ENCODE measurements around the gene MAN2B2. TPM values are rescaled to one million over a fixed set of nuclear protein-coding genes. Genes with fewer than 3 reads are reported as not detected.

MAN2B2 gene
- total RNA-seq, 1 donor from 2014 or later, result 41.5 TPM

DNA sequence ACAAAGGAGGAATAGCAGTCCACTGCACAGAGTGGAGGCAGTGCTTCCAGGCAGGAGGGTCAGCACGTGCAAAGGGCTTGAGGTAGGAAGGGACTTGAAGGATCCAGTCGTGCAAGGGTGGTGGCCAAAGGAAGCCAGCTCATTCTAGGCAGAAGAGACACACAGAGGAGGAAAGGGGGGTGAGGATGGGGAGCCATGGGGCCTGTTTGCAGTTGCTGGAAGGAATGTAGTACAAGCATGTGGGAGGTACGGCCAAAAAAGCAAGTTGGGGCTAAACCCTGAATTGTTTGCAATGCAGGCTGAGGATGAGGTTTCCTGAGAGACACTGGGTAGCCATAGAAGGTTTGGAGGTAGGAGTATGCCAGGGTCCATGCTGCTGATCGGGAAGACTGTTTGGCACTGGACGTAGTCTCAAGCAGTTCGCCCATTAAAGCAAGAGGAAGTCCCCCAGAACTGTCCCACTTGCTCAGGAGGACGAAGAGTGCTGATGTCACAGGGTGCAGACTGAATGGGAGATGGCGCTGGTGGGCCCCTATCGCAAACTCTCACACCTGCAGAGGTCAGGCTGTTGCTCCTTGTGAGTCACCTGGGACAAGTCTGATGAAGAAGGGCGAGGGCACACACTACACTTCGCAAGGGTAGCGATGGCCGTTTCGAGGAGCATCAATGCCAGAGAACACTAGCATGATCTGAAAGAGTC lies 9.1 kb upstream of the MAN2B2 start:
- no peak for ATAC-seq
- DNase-seq (ENCODE audit: low spot score), result no peak

DNA sequence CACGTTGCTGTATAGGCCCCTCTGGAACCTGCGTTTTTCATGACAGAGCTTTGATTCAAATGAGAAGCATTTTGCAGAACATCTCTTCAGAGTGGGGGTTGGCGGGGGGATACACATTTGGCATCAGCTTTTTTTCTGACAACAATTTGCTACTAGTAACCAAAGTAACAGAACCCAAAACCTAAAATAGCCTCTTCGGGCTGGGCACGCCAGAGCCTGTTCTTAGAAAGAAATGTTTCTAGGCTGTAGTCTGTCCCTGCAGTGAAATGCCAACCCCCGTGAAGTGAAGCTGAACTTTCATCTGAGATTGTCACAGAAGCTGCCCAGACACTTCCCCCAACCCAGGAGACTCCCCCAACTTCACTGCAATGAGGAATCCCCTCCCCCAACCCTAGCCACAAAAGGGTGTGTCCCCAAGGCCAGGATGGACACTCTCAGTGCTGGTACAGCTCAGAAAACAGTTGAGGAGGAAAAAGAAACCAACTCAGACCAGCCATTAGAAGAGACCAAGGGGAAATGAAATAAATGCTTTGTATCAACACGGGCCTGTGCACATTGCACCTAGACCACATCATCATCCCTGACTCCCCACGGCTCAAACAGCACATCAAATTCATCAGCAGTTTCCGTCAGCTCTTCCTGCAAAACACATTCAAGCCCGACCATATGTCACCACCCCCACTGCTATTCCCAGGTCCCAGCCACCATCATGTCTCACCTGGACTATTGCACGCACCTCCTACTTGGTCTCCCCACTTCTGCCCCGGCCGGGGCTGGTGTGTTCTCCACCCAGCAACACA lies 8.4 kb upstream of the MAN2B2 start:
- DNase-seq (ENCODE audit: low spot score), result no peak
- no peak for ATAC-seq

DNA sequence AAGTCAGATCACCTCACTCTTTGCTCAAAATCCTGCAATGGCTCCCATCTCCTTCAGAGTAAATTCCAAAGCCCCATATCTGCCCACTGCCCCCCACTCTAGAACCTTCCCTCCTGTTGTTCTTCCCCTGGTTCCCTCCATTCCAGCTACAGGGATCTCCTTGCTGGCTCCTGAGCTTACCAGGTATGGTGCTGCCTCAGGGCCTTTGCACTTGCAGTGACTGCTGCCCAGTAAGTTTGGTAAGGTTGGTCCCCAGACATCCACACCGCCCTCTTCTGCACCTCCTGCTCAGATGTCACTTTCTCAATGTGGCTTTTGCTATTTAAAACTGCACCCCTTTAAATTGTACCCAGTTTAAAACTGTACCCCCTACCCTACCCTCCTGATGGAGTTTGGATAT lies 7.8 kb upstream of the MAN2B2 start:
- ATAC-seq, result no peak
- no peak for DNase-seq (ENCODE audit: low spot score)

DNA sequence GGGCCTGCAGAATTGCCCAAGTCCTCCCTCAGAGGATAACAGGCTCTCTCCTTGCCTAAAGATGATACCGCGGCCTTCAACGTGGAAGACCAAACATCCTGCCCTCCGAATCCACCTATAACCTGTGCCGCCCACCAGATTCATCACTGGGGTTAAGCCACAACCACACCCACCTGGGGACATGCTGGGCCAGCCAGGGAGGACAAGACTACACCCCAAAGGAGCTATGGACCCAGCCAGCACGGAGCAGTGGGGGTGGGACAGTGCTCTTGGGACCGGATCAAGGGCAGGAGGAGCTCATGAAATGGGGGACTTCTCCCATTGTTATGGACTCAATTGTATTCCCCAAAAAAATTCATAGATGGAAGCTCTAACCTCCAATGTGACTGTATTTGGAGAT lies 6.8 kb upstream of the MAN2B2 start:
- ATAC-seq, result no peak
- no peak for DNase-seq (ENCODE audit: low spot score)

DNA sequence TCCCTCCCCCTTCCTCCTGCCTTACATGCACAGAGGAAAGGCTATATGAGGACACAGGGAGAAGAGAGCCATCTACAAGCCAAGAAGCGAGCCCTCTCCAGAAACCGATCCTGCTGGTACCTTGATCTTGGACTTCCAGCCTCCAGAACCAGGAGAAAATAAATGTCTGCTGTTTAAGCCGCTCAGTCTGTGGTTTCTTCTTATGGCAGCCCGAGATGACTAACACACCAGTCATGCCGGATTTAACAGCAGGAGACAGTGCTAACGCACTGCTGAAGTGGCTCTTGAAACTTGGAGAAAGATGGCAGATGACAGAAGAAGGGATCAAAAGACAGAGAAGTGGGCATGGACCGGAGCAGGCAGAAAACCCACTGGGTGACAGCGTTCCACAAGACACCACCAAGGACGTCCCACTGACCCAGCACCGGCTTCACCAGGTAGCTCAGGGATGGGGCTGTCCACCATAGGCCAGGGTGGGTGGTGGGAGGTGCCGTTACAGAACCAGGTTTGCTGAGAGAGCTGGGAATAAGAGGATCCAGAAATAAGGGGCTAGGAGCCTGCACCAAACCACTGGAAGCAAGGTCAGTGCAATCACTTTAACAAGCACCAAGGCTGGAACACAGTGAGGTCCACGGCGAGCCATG lies 6.2 kb upstream of the MAN2B2 start:
- ATAC-seq, result no peak
- no peak for DNase-seq (ENCODE audit: low spot score)

DNA sequence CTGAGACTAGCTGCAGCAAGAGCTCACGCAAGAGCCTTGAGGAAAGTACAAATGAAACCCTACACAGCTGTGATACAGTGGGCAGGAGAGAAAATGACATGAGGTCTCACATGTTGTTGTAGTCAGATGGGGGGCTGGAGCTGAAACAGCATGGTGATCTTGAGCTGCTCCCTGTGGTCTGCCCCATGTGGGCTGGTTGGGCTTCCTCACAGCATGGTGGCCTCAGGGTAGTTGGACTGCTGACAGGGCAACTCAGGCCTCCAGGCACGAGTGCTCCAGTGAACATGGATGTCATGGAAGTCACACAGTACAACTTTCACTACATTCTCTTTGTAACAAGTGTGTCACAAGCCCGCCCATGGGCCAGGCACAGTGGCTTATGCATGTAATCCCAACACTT lies 3.4 kb upstream of the MAN2B2 start:
- no peak for ATAC-seq
- DNase-seq (ENCODE audit: low spot score), result no peak

DNA sequence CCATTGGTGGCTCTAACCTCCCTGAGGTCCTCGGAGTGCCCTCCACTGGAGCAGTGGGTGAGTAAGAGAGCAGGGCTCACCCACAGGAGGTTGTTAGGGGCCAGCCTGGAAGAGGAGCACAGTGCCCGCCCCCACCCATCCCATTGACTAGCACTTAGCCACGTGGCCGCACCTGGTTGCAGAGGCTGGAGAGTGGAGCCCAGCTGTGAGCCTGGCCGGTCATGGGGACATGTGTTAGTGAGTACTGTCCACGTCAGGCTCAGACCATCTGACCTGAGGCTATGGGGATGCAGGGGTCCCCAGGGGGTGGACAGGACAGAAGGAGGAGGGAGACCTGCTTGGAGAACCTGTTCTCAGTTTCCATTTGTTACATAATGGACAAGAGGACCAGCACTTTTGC lies 1.4 kb upstream of the MAN2B2 start:
- DNase-seq (ENCODE audit: low spot score), result no peak

DNA sequence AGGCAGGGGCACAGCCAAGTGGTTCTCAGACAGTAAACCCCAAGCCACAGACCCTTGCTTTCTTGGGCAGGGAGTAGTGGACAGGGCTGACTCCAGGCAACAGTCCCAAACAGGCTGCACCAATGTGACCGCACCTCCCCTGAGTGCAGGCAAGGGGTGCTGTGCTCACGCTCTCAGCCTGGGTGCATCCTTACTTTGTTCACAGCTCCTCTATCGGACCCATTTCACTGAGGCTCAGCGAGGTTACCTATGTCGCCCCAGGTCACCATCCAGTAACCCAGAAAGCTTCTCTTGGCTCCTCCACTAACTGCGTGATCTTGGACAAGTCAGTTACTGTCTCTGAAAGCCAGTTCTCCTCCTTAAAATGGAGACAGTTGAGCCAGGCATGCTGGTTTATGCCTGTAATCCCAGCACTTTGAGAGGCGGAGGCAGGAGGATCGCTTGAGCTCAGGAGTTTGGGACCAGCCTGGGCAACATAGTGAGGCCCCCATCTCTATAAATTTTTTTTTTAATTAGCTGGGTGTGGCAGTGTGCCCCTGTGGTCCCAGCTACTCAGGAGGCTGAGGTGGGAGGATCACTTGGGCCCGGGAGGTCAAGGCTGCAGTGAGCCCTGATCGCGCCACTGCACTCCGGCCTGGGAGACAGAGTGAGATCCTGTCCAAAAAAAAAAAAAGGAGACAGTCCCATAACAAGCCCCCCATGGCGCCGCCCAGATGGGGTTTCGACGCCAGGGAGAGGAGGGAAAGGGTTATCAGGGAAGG lies 823 bp upstream of the MAN2B2 start:
- ATAC-seq (no peak), DNase-seq (ENCODE audit: low spot score) (no peak)

More for the DNA sequence above, 1.4 kb upstream of the MAN2B2 start:
- ATAC-seq, result no peak

DNA sequence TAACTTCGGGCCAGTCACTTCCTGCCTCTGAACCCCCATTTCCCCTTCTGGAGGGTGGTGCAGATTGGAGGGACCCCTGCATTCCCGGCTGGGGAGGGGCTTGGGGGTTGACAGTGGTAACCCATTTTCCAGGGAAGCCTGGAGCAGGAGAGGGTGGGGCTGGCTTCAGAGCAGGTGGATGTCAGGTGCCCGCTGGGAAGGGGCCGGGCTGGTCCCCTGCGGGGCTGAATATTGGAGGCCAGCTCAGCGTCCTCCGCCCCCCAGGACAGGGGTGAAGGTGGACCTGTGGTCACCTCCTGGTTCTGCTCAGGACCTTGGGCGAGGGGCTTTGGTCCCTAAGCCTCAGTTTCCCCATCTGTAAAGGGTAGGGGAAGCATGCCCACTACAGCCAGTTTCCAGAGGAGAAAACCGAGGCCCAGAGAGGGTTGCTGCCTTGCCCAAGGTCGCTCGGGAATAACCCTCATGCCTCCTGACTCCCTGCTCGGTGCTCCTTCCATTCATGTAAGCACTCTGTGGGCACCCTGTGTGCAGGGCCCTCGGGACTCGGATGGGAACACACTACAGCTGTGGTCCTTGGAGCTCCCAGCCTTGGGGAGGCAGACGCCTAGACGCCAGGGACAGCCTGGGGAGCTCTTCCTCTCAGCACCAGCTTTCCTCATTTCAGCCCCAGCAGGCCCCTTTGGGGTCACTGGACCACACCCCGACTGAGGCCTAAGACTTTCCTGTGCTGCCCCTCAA lies 683 bp downstream of the MAN2B2 start:
- ATAC-seq, result peak; percentile 1
- DNase-seq (ENCODE audit: low spot score), result no peak

DNA sequence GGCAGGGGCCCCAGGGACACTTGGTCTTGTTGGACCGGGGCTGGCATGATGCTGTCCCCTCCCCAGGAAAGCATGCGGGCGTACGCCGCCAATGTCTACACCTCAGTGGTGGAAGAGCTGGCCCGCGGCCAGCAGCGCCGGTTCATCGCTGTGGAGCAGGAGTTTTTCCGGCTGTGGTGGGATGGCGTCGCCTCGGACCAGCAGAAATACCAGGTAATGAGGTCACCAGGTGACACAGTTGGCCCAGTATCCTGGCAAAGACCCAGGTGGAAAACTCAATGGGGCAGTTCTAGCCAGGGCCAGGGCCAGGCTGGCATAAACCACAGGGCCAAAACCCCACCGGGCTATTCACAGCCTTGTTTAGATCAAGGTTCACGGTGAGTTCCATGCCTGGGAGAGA lies 1.5 kb downstream of the MAN2B2 start:
- DNase-seq (ENCODE audit: low spot score) (peak; percentile 94), ATAC-seq (peak; percentile 69)

DNA sequence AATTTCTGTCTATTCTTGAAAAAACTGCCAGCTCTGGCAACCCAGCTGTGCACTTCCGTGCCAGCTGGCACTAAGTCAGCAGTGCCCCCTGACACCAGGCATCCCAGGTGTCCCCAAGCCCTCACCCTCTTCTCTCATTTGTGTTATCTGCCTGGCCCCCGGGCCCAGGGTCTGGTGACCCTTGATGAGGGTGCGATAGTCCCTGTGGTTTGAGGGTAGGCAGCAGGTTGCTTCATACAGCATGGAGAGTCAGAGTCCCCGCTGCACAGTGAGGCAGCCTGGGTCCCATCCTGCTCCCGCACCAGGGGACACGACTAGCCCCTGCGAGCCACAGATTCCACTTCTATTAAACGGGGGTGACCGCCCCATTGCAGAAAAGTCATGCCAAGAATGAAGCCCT lies 1.9 kb downstream of the MAN2B2 start:
- no peak for DNase-seq (ENCODE audit: low spot score)

DNA sequence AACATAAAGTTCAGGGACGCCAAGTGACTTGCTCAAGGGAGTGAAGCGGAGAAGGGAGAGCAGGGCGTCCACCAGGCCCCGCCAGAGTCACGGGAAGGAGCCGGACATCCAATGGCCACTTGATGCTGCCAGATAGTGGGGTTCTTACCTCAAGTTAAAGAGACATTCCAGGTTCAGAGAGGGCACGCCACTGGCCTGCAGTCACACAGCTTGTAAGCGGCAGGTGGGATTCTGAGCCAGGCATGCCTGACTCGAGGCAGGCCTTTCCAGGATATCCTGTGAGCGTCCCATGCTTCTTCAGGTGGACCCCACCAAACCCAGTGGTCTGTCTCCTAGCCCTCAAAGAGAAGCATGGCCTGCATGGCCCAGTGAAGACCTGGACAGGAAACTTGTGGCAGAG lies 2.4 kb downstream of the MAN2B2 start:
- no peak for ATAC-seq
- no peak for DNase-seq (ENCODE audit: low spot score)

More for the DNA sequence above, 1.9 kb downstream of the MAN2B2 start:
- no peak for ATAC-seq

DNA sequence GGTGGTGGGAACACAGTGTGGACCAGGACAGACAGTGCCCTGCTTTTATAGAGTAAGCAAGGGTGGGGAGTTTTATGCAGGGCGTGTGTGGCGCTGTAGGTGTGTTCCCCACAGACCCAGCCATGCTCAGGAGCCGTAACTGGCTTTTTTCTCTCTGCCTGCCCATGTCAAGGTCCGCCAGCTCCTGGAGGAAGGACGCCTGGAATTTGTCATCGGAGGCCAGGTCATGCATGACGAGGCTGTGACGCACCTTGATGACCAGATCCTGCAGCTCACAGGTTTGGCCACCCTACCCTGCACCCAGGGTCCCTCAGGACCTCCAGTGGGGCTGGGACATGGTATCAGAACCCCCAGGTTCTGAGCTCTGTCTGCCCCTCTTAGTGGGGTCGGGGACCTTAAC lies 3.2 kb downstream of the MAN2B2 start:
- no peak for ATAC-seq

DNA sequence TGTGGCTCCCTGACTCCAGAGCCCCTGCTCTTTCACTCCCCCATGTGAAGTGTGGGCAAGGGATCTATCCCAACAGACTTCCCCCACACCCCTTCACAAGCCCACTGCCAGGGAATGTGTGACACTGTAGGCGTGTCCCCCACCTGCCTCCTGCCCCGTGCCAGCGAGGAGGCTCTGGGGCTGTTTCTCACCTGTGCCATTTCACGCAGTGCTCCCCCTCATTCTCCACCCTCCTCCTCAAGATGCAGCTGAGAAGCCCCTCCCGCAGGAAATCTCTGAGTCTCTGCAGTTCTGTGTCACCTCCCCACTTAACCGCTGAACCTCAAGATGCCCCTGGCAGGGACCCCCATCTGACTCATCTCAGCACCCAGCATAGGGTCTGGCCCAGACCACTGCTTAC lies 5.4 kb downstream of the MAN2B2 start:
- DNase-seq (ENCODE audit: low spot score) (no peak), ATAC-seq (no peak)

More for the DNA sequence above, 3.2 kb downstream of the MAN2B2 start:
- no peak for DNase-seq (ENCODE audit: low spot score)

DNA sequence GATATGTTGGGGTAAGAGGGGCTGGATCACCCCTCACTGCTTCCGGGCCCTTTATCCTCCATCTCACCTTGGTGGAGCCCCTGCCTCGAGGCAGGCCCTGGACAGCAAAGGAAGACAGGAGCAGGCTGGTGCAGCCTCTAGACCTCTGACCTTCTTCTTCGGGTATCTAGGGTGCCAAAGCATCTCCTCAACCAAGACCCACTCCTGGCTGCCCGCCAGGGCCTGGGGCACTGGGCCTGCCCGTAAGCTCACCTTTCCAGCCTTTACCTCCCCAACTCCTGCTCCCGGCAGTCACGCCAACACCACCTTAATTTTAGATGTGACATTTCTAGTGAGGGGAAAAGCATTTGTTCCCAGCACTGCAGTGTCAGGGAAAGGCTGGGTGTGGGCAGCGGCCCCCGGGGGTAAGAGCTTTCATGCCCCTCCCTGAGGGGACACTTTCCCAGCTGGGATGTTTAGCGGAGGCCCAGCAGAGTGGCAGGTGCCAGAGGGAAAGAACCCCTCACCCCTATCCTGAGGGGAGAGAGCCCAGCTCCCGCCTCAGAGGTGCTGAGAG lies 6.7 kb downstream of the MAN2B2 start:
- DNase-seq (ENCODE audit: low spot score) (no peak), ATAC-seq (no peak)

DNA sequence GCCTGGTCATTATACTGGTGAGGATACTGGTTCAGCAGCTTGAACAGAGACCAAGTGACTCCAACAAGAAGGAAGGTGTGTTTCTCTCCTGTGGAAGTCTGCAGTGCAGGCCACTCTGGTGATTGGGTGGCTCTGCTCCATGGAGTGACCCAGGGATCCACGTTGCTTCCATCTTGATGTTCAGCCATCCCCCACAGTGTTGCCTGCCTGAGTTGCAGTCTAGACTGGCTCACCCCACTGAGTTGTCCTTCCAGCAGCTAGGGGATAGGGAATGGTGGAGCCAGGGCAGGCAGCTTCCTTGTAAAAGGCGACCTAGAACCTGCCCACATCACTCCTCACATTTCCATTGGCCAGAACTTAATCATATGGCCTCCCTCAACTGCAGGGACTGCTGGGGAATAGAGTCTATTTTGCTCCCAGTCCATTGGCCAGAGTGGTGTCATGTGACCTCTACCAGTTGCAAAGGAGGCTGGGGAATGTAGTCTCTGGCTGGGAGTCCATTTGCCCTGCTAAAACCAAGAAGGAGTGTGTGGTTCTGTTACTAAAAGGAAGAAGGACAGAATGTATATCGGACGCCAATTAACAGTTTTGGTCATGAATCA lies 8.0 kb downstream of the MAN2B2 start:
- DNase-seq (ENCODE audit: low spot score), result no peak
- ATAC-seq, result peak; percentile 72

DNA sequence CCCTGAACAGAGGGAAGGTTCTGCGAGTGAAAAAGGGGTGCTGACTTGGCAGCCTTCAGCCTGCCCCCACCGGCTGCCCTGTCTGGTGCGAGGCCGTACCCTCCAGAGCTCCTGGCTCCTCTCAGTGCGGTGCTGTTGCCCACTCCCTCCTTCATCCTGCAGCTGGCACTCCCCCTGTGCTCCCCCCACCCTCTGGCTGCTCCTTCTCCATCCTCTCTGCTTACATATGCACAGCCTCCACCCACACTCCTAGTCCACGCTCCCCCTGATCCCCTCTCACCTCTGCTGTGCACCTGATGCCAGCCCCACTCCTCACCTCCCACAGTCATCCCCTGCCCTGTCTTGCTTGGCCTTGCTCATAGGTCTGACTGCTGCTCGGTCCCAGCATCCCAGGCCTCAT lies 9.9 kb downstream of the MAN2B2 start:
- no peak for ATAC-seq
- no peak for DNase-seq (ENCODE audit: low spot score)

DNA sequence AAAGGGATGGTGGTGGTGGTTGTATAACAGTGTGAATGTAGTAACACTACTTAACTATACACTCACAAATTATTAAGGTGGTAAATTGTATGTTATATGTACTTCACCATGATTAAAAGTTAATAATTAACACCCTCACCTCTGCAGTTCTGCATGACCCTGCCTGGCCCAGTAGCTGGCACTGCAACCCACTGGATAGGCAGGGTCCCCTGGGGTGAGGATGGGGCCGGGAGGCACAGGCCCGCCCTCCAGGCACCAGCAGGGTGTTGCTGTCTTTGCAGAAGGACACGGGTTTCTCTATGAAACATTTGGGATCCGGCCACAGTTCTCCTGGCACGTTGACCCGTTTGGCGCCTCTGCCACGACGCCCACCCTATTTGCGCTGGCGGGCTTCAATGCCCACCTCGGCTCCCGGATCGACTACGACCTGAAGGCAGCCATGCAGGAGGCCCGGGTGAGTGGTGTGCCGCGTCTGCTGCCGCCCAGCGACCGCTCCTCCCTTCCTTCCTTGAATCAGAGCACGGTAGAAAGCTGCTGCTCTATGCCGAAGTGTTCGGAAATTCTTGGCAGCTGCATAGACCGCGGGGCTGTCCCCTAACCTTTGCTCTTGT lies 11.8 kb downstream of the MAN2B2 start:
- ATAC-seq (peak; percentile 40), DNase-seq (ENCODE audit: low spot score) (no peak)

DNA sequence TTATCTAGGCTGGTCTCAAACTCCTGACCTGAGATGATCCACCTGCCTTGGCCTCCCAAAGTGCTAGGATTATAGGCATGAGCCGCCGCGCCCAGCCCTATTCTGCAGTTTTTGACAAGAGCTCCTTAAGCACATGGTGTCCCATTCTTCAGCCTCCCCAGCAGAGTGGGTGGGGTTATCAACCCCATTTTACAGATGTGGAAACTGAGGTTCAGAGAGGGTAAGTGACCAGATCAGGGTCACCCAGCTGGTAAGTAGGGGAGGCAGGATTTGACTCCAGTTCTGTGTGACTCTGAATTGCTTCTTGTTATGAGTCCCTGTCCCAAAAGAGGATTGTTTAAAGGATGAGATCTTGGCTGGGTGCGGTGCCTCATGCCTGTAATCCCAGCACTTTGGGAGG lies 14.5 kb downstream of the MAN2B2 start:
- ATAC-seq (no peak), DNase-seq (ENCODE audit: low spot score) (no peak)

All from left lobe of liver (tissue), 2 donors.